Measurements from ENCODE around the gene ZFP36L1.

ZFP36L1 gene

GRCh38 chr14:68792979-68793733 lies at the start of gene ZFP36L1:
TSS of gene ZFP36L1 (minus strand) at chr14:68793067. CDS start at chr14:68792938, 129 bp downstream.
- no peak for TF ChIP-seq ZNF274 (IDR thresholded peaks at IDR 0.05; ENCODE audit: low read depth, low read length)
- H3K4me3 ChIP-seq (ENCODE audit: low read length): peak within 1 kb of the TSS; percentile 97

GRCh38 chr14:68842298-68842697 lies 49.4 kb upstream of the ZFP36L1 start:
- no peak overlapping the region for H3K4me3 ChIP-seq (ENCODE audit: low read length)
- TF ChIP-seq ZNF274 (IDR thresholded peaks at IDR 0.05; ENCODE audit: low read depth, low read length): no peak

- no peak overlapping the region for H3K4me3 ChIP-seq (ENCODE audit: low read length)
- TF ChIP-seq ZNF274 (IDR thresholded peaks at IDR 0.05; ENCODE audit: low read depth, low read length): no peak
Observed at GRCh38 chr14:68841016-68841809, 48.3 kb upstream of the ZFP36L1 start.

GRCh38 chr14:68840454-68840853 lies 47.6 kb upstream of the ZFP36L1 start:
- no peak for TF ChIP-seq ZNF274 (IDR thresholded peaks at IDR 0.05; ENCODE audit: low read depth, low read length)
- no peak overlapping the region for H3K4me3 ChIP-seq (ENCODE audit: low read length)

GRCh38 chr14:68836082-68836481 lies 43.2 kb upstream of the ZFP36L1 start:
- TF ChIP-seq ZNF274 (IDR thresholded peaks at IDR 0.05; ENCODE audit: low read depth, low read length): no peak
- no peak overlapping the region for H3K4me3 ChIP-seq (ENCODE audit: low read length)

GRCh38 chr14:68834816-68835215 lies 41.9 kb upstream of the ZFP36L1 start:
- H3K4me3 ChIP-seq (ENCODE audit: low read length): no peak overlapping the region
- no peak for TF ChIP-seq ZNF274 (IDR thresholded peaks at IDR 0.05; ENCODE audit: low read depth, low read length)

- no peak for TF ChIP-seq ZNF274 (IDR thresholded peaks at IDR 0.05; ENCODE audit: low read depth, low read length)
- no peak overlapping the region for H3K4me3 ChIP-seq (ENCODE audit: low read length)
Observed at GRCh38 chr14:68828698-68829097, 35.8 kb upstream of the ZFP36L1 start.

- TF ChIP-seq ZNF274 (IDR thresholded peaks at IDR 0.05; ENCODE audit: low read depth, low read length): no peak
- H3K4me3 ChIP-seq (ENCODE audit: low read length): no peak overlapping the region
Observed at GRCh38 chr14:68825729-68826128, 32.9 kb upstream of the ZFP36L1 start.

GRCh38 chr14:68824517-68825347 lies 31.9 kb upstream of the ZFP36L1 start:
- H3K4me3 ChIP-seq (ENCODE audit: low read length): no peak overlapping the region
- no peak for TF ChIP-seq ZNF274 (IDR thresholded peaks at IDR 0.05; ENCODE audit: low read depth, low read length)

- TF ChIP-seq ZNF274 (IDR thresholded peaks at IDR 0.05; ENCODE audit: low read depth, low read length): no peak
- H3K4me3 ChIP-seq (ENCODE audit: low read length): no peak overlapping the region
Observed at GRCh38 chr14:68824207-68824516, 31.3 kb upstream of the ZFP36L1 start.

- no peak for TF ChIP-seq ZNF274 (IDR thresholded peaks at IDR 0.05; ENCODE audit: low read depth, low read length)
- no peak overlapping the region for H3K4me3 ChIP-seq (ENCODE audit: low read length)
Observed at GRCh38 chr14:68823434-68824206, 30.8 kb upstream of the ZFP36L1 start.

GRCh38 chr14:68822926-68823325 lies 30.1 kb upstream of the ZFP36L1 start:
- no peak overlapping the region for H3K4me3 ChIP-seq (ENCODE audit: low read length)
- TF ChIP-seq ZNF274 (IDR thresholded peaks at IDR 0.05; ENCODE audit: low read depth, low read length): no peak

GRCh38 chr14:68822132-68822651 lies 29.3 kb upstream of the ZFP36L1 start:
- no peak for TF ChIP-seq ZNF274 (IDR thresholded peaks at IDR 0.05; ENCODE audit: low read depth, low read length)
- H3K4me3 ChIP-seq (ENCODE audit: low read length): peak overlapping the region; percentile 13; the same call in 1 of the 2 replicates

Measured in GM08714 (cell line).